Body of pancreas (tissue), 4 donors: ENCODE data around the gene GLG1. TPM values are rescaled to one million over a fixed set of nuclear protein-coding genes. Genes with fewer than 3 reads are reported as not detected.
A peak's percentile ranks its signal among the peaks of the same experiment; 100 is the strongest.

Experiments used
- ATAC-seq: fragments of 150-250 bp; one replicate; pipeline ENCODE4 v1.9.1; 2016
- DNase-seq, 4 donors: peaks; one replicate each; pipeline ENCODE4 v3.0.0-alpha.2; 2019
- H3K27ac ChIP-seq, 4 donors: fragments of 200-600 bp; sonication (generic); 1 replicate in 3 of 4; 2 replicates in 1 of 4; pipeline versions ENCODE4 v1.5.1 to v1.6.1; 2016 to 2019; ENCODE audit warnings: mild to moderate bottlenecking in 1 of 4, mixed read lengths in 1 of 4, moderate library complexity in 1 of 4
- H3K27me3 ChIP-seq, 2 donors: fragments of 200-600 bp; sonication (generic); one replicate each; pipeline ENCODE4 v1.6.0; 2016; ENCODE audit warnings: mild to moderate bottlenecking in 1 of 2
- H3K36me3 ChIP-seq, 2 donors: fragments of 200-600 bp; sonication (generic); replicated peaks in 1 of 2; 2 replicates each; pipeline ENCODE4 v1.5.1; 2016; ENCODE audit warnings: low read depth in 2 of 2; ENCODE audit not compliant: insufficient read depth in 1 of 2
- H3K4me1 ChIP-seq: fragments of 200-600 bp; sonication (generic); one replicate; pipeline ENCODE4 v1.6.0; 2016
- H3K4me3 ChIP-seq, 2 donors: fragments of 200-600 bp; sonication (generic); 1 replicate in 1 of 2; 2 replicates in 1 of 2; pipeline ENCODE4 v1.5.1; 2016 to 2019
- H3K9me3 ChIP-seq, 3 donors: fragments of 200-600 bp; sonication (generic); 1 replicate in 2 of 3; 2 replicates in 1 of 3; pipeline ENCODE4 v1.5.1; 2016
- POLR2A ChIP-seq, 3 donors: fragments of 450-650 bp; IDR thresholded peaks; one replicate each; pipeline ENCODE4 v1.6.1; 2016; ENCODE audit warnings: antibody characterized with exemption in 3 of 3, mild to moderate bottlenecking in 2 of 3
- WGBS, 2 donors: methylation state at CpG; one replicate each; pipeline ENCODE4 v1.1.5; 2017; 5-methylcytosine and 5-hydroxymethylcytosine counted together
- intact Hi-C: fragments of 100-400 bp; cut with DNase I; formaldehyde crosslinking; loops from one replicate; pipeline ENCODE4 v1.15.1; 2023
- total RNA-seq, 2 donors: library from RNA; depleted of rRNA; stranded (reverse); fragments of >200 nt; gene quantifications; one replicate each; pipeline ENCODE4 v1.1.0, GENCODE V29; 2016
- TF ChIP-seq, protein P1 (sequence below), 7 experiments: fragments of 450-650 bp in 4 of 7; fragments of 200-600 bp in 3 of 7; sonication (generic) in 3 of 7; IDR thresholded peaks; one replicate each; pipeline ENCODE4 v1.5.1; 2016 to 2019; ENCODE audit warnings: antibody characterized with exemption in 7 of 7

The GLG1 gene
- total RNA-seq, 2 donors from 2014 or later: 103 to 144 TPM

DNA sequence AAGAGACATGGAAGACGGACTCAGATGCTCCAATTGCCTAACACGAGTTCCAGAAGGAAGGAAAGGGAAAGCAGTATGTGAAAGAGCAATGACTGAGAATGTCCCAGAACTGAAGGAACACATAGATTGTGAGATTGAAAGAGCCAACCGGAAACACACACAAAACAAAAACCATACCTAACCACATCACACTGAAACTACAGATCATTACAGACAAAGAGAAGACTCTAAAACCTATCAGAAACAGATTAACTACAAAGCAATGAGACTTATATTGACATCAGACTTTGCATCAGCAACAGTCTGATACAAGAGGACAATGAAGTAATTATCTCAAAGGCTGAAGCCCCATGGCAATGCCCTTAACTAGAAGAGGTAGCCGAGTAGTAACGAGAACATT, 140.0 kb downstream of the GLG1 start:
- Histone ChIP-seq H3K9me3 (no peaks in the 10 kb centered on the region), H3K27ac (no peak overlapping the region), H3K4me3 (no peak overlapping the region), H3K36me3 (peaks cover 0 to 32% of the 10 kb centered on the region in 2 donors), H3K4me1 (peaks cover 16% of the 10 kb centered on the region), H3K27me3 (no peaks in the 10 kb centered on the region)
- intact Hi-C loops: no loop called here
- TF ChIP-seq, protein P1, sequence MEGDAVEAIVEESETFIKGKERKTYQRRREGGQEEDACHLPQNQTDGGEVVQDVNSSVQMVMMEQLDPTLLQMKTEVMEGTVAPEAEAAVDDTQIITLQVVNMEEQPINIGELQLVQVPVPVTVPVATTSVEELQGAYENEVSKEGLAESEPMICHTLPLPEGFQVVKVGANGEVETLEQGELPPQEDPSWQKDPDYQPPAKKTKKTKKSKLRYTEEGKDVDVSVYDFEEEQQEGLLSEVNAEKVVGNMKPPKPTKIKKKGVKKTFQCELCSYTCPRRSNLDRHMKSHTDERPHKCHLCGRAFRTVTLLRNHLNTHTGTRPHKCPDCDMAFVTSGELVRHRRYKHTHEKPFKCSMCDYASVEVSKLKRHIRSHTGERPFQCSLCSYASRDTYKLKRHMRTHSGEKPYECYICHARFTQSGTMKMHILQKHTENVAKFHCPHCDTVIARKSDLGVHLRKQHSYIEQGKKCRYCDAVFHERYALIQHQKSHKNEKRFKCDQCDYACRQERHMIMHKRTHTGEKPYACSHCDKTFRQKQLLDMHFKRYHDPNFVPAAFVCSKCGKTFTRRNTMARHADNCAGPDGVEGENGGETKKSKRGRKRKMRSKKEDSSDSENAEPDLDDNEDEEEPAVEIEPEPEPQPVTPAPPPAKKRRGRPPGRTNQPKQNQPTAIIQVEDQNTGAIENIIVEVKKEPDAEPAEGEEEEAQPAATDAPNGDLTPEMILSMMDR (IDR thresholded peaks at IDR 0.05): no peak
- TF ChIP-seq POLR2A (IDR thresholded peaks at IDR 0.05): no peak
- DNase-seq (no peak), ATAC-seq (no peak)
- 90 to 91% methylated on average over 5 of the region's 5 CpGs for WGBS, 2 donors

DNA sequence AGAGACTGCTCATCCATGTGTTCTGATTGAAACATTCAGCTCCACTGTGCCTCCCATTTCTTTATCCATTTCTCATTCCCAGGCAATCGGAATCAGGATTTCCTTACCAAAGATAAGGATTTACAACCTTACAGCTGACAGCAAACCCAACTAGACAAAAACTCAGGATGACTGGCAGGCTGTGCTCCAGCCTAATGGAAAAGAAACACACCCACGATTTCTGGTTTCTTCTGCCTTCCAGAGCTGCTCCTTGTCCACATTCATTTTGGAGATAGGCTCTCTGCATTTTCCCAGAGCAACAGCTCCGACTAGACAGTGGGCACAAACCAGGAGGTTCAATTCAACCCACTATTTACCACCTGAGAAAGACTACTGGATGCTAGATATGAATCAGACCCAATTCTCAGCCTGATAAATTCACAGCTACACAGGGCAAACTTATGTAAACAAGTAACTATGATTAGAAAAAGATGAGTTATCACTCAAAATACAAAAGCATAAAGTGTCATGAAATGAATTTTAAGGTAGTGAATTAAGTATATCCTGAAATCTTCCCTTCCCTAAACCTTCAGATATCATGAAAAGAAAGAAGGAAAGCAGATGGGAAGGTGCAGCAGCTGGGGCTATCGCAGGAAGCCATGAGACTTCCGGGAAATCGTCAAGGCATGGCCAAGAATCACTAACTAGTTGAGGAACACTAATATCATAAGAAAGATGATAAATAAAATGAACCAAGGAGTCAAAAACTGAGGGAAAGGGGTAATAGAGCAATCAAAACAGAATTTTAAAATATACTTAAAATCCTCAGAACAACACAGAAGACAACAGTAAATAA, 140.8 kb downstream of the GLG1 start:
- Histone ChIP-seq H3K36me3 (peaks cover 0 to 31% of the 10 kb centered on the region in 2 donors), H3K9me3 (no peaks in the 10 kb centered on the region), H3K4me1 (peaks cover 24% of the 10 kb centered on the region), H3K27ac (no peak overlapping the region), H3K27me3 (no peaks in the 10 kb centered on the region), H3K4me3 (no peak overlapping the region)
- intact Hi-C loops: no loop called here
- no peak for ATAC-seq
- TF ChIP-seq, protein P1 (IDR thresholded peaks at IDR 0.05): no peak
- no peak for TF ChIP-seq POLR2A (IDR thresholded peaks at IDR 0.05)
- WGBS, 2 donors: 69 to 81% methylated on average over 6 of the region's 6 CpGs
- peak in 2 of 4 donors; percentile 23 to 41 for DNase-seq

DNA sequence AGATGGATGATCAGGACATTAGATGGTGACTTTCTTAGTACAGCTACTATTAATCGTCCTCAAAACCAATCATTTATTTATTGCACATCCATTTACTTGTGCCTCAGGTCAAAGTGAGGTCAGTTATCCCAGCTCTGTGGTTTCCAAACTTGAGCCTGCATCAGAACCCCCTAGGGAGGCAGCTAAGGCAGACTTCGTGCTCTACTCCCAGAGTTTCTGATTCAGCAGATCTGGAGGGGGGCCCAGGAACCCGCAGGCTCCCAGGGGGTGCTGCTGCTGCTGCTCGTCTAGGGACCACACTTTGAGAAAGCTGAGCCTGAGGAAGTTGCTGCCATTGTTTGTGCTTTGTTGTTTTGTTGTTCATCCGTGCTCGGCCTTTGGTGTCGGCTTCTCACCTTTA, 141.6 kb downstream of the GLG1 start:
- TF ChIP-seq POLR2A (IDR thresholded peaks at IDR 0.05): no peak
- TF ChIP-seq, protein P1 (IDR thresholded peaks at IDR 0.05): no peak
- H3K4me3 ChIP-seq: no peak overlapping the region
- H3K27ac ChIP-seq: no peak overlapping the region
- H3K4me1 ChIP-seq: peaks cover 32% of the 10 kb centered on the region
- DNase-seq (no peak), ATAC-seq (no peak)
- no peaks in the 10 kb centered on the region for H3K27me3 ChIP-seq
- H3K36me3 ChIP-seq: peaks cover 0 to 26% of the 10 kb centered on the region in 2 donors
- no peaks in the 10 kb centered on the region for H3K9me3 ChIP-seq
- intact Hi-C loops: no loop called here
- WGBS, 2 donors: 84 to 96% methylated on average over 7 of the region's 7 CpGs

DNA sequence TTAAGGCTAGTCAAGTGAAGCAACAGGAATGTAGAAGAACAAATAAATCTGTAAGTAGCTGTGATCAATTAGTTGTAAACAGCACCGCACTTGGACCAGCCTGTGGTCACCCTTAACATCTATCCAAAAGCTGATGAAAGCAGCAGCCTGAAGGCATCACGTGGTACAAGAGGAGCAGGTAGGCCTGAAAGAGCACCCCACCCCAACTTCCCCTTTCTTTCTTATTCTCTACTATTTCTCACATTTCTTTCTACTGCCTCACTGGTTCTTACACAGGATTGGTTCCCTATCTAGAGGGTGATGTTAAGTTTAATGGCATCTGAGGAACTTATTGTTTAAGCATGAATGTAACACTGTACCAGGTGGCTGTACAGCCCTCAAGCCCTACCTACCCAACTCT, 143.0 kb downstream of the GLG1 start:
- DNase-seq (no peak), ATAC-seq (no peak)
- Histone ChIP-seq H3K4me1 (peaks cover 37% of the 10 kb centered on the region), H3K27ac (no peak overlapping the region), H3K36me3 (peaks cover 0 to 15% of the 10 kb centered on the region in 2 donors), H3K4me3 (no peak overlapping the region), H3K9me3 (no peaks in the 10 kb centered on the region), H3K27me3 (no peaks in the 10 kb centered on the region)
- intact Hi-C loops: no loop called here
- WGBS, 2 donors: 96 to 100% methylated on average over 2 of the region's 2 CpGs
- TF ChIP-seq, protein P1 (IDR thresholded peaks at IDR 0.05): no peak
- TF ChIP-seq POLR2A (IDR thresholded peaks at IDR 0.05): no peak

DNA sequence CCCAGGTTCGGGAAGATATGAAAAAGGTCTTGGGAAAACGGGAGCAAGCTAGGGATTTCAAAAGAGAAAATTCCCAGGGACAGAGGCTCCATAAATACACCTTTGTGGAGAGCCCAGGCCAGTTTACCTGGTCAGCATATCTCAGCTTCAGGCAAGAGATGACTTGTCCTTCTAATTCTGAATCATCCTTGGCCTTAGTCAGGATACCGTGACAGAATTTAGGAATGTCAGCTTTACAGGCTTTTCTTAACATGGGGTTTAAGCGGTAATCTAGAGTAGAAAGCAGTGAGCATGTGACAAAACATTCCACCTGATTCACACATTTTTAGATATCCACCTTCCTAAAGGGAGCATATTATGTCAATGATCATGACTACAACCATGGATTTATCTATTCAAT, 144.6 kb downstream of the GLG1 start:
- ATAC-seq: no peak
- Histone ChIP-seq H3K4me3 (no peak overlapping the region), H3K27me3 (no peaks in the 10 kb centered on the region), H3K4me1 (peaks cover 37% of the 10 kb centered on the region), H3K9me3 (no peaks in the 10 kb centered on the region), H3K27ac (no peak overlapping the region), H3K36me3 (peaks cover 7 to 14% of the 10 kb centered on the region in 2 donors)
- DNase-seq: no peak
- WGBS, 2 donors: 73 to 79% methylated on average over 4 of the region's 4 CpGs
- TF ChIP-seq, protein P1 (IDR thresholded peaks at IDR 0.05): no peak
- TF ChIP-seq POLR2A (IDR thresholded peaks at IDR 0.05): no peak
- intact Hi-C loops: no loop called here
